ENCODE data around the gene CAMKK1.
A peak's percentile ranks its signal among the peaks of the same experiment; 100 is the strongest.

The CAMKK1 gene

GRCh38 chr17:3893003-3893719 lies at the start of gene CAMKK1:
Gene CAMKK1 (minus strand): TSS chr17:3893053. CDS start chr17:3885687, 7,366 bp downstream.
- DNase-seq, result peak; percentile 49 to 77

- no peak for DNase-seq
Measured at GRCh38 chr17:3940965-3941698, 48.3 kb upstream of the CAMKK1 start.

GRCh38 chr17:3937359-3937758 lies 44.5 kb upstream of the CAMKK1 start:
- DNase-seq, result no peak

DNA sequence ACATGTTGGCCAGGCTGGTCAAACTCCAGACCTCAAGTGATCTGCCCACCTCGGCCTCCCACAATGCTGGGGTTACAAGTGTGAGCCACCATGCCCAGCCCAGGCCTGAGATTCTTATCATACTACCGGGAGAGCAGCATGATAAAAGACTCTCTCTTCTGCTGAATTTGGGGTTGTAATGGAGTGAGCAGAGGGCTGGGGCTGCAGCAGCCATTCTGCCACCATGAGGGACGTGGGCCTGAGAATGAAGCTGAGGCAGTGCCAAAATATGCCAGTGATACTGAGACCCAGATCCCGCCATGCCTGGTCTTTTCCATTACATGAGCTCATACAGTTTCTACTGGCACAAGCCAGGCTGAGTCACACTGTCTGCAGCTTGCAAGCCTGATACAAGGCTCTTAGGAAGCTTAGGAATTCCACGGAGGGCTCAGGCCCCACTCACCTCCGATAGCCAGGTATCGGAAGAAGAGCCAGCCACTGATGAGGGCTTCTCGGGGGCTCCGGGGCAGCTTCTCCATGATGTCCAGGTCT lies 43.0 kb upstream of the CAMKK1 start:
- no peak for DNase-seq

DNA sequence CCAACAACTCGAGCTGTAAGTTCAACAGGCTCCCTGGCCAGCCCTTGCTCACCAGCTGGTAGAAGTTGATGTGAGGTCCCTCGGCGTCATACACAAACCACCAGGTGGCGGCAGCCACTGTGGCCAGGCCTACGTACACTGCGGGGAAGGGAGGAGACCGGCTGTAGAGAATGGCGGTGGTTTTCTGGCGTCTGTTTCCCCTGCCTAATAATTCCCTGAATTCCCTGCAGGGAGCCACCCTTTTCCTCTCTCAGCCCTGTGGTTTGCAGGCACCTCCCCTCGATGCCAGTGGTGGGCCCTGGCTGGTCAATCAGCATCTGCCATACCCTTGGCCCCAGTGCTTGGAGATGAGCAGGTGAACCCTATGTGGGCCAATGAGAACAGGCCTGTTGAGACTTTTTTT lies 42.3 kb upstream of the CAMKK1 start:
- DNase-seq, result peak in 1 of 2 experiments; percentile 30

- DNase-seq, result no peak
Measured at GRCh38 chr17:3929764-3930163, 36.9 kb upstream of the CAMKK1 start.

GRCh38 chr17:3929181-3929580 lies 36.3 kb upstream of the CAMKK1 start:
- no peak for DNase-seq

DNA sequence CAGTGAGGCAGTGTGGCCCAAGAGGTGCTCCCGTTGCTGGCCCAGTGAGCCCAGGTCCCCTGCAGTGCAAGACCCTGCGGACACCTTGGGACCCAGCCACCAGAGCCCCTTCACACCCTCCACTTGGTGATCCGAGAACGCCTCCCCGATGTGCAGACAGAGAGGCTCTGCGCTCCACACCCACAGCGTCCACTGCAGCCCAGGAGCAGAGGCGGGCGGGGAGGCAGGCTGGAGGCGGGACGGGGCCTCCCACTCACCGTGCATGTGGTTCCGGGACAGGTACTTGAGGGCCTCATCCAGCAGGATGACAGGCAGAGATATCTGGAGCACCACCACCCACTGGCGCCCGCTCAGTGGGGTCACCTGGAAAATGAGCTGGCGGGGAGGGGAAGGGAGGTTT lies 35.6 kb upstream of the CAMKK1 start:
- no peak for DNase-seq

DNA sequence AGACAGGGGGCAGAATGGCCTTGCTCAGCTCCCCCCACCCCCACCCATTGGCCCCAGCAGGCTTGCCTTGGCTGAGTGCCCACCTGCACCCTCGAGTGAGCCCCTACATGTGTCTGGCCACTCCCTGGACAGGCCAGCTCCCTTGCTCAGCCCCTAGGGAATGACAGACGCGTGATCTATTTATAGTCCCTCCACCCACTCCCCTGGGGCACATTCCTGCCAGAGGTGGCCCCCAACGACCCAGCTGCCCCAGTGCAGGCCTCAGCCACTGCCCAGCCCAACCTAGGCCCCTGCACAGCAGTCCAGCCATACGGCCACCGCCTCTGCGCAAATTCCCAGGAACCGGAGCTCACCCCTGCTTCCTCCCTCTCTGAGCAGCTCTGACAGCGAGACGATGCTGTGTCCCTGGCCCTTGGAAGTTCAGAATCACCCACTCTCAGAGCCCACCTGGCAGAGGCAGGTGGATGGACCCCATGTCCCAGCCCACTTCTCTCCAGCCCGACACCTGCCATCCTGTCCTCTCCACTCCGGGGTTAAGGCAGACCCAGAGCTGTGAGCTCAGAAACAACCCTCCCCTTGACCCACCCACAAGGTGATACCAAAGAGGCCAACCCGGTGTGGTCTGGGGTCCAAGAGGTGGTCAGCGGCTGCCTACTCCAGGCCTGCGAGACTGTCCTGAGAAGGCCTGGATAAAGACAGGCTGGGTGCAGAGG lies 34.9 kb upstream of the CAMKK1 start:
- no peak for DNase-seq

DNA sequence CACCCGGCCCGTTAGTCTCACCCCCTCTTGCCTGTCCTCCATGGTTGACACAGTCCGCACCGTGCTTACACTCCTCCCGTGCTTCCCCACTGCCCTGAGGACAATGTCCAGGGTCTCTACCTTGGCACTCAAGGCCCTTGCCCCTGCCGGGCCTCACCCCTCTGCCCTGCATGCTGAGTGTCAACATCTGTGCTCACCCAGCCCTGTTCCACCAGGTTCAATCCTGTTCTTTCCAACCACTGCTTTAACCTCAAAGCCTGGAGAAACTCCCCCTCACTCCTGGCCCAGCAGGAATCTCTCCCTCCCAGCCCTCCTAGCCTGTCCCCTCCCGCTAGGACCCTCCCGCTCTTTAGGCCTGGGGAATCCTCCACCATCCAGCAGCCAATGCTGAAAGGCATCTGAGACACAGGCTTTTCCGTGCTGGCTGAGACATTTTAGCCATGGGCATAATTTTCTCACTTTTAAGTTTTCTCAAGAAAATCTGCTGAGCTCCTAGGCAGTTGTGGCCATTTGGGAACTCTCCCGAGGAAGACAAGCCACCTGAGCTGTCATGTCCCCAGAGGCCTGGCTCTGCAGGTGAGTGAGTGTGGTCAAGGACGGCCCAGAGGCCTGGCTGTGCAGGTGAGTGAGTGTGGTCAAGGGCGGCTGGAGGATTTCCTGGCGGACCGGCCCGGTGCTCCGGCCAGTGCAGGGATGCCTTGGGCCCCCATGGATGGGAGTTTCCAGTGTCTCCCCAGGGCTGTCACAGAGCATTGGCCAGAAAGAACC lies 34.2 kb upstream of the CAMKK1 start:
- no peak for DNase-seq

GRCh38 chr17:3925684-3926485 lies 33.0 kb upstream of the CAMKK1 start:
- no peak for DNase-seq

- DNase-seq, result no peak
Measured at GRCh38 chr17:3924512-3925350, 31.9 kb upstream of the CAMKK1 start.

DNA sequence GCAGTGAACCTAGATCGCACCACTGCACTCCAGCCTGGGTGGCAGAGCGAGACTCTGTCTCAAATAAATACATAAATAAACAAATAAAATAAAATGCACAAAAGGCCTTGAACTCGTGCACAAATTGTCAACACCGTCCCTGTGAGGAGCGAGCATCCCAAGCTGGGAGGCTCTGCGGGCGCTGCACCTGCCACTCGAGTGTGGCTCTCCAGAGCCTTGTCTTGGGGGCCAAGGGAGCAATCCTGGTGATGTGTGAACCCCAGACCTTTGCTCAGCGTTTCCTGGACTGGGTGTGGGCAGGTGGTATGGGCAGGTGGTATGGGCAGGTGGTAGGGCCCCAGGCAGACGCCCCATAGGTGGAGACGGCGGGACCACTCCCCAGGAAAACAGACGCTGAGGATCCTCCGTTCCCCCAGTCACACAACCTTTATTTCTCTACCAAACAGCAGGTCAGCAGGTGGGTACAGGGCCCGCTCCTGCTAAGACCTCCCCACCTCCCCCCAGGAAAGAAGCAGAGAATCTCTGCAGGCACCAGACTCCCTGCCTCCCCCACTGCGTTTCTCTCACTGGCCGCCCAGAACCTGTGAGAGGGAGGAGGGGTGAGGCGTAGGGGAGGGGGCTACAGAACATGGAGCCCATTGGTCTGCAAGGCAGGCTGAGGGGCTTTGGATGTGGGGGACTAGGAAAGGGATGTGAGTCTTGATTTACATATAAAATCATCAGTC lies 30.8 kb upstream of the CAMKK1 start:
- DNase-seq, result no peak

DNA sequence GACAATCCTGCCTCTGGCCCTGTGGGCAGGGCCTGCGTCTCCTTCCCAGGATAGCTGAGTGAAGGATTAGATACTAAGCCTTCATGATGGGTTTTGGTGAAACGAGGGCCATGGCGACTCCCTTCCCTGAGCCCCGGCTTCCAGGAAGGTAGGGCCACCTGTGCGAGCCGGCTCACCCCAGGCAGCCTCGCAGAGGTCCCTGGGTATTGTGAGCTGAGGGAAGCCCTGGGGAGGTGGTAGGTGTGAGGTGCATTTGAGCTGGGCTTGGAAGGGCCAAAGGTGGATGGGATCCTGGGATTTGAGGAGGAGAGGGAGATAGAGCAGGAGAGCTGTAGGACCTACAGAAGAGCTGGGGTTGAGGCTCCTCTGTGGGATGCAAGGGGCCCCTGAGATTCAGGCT lies 29.9 kb upstream of the CAMKK1 start:
- DNase-seq, result no peak

DNA sequence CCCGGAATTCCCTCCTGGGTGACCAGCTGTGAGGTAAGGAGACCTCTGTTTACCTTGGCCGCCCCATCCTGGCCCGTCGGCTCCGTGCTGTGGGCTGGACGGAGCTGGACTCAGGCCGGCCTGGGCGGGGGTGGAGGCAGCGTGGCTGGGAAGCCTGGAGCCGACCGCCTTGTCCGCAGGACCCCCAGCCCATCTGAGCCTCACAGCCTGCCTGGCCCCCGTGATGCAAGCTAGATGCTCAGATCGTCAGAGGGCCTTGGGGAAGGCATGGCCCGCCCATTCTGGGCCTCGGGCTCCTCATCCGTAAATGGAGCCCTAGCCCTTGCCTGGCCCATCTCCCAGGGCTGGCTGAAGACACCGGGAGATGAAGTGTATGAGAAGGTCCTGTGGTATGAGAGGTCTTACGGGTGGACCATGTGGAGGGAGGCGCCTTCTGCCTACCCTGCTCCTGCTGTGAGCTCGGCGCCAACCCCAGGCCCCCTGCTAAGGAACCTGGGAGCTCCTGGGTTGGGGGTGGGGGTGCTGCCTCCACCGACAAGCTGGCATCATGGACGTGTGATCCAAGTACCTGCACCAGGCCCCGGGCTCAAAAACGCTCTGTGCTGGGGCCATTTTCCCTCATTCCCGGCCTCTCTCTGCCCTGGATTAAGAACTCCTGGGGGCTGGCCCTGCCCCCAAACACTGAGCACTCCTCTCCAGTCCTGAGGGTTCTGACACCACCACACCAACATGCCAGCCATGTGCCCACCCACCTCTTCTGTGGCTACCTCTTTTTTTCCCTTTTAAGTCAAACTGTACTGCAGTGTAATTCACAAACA lies 28.9 kb upstream of the CAMKK1 start:
- no peak for DNase-seq

GRCh38 chr17:3921006-3921405 lies 28.2 kb upstream of the CAMKK1 start:
- DNase-seq, result no peak

DNA sequence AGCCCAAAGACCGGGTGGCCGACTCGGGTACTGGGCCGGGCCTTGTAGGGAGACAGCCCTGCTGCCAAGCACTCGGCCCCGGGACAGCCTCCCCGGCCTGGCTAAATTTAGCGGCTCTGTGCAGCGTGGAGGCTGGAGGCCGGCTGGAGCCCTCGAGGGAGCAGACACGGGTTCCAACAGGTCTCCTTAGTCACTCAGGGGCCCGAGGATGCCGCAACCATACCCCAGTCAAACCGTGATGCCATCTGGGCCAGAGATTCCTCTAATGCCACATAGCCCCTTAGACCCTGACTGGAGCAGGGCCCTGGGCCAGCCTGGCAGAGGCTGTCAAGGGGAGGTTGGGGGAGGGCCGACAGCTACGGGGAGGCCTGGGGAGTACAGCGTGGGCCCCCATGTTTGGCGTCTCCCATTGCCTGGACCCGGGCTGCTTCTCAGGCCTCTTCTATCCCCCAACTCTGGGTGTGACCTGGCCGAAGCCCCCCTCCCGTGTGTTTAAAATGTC lies 26.3 kb upstream of the CAMKK1 start:
- DNase-seq, result no peak

DNA sequence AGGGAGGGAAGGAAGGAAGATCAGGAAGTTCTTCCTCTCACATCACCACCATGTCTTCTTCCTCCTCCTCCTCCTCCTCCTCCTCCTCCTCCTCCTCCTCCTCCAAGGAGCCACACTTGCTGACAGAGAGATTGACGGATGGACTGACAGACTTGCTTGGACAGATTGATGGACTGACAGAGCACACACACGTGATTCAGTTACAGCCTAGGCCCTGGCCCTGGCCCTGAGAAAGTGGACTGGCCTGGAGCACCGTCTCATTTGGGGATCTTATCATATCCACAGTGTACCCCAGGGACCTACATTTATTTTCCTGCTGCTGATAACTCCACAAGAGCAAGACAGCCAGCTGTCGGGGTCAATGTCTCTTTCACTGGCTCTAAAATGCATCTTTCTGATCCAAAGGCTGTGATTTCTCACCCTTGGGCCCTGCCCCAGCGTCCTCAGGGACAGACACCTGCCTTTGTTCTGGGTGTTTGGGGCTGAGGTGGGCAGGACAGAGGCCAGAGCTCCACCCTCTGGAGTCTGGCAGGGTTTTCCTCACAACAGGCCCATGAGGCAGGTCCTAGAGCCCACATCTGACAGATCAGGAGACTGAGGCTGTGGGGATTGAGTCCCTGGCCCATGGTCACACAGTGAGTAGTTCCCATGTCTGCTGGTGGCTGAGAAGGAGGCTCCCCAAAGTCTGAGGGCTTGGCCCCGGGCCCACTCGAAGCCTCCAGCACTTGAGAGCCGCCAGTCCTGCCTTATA lies 25.7 kb upstream of the CAMKK1 start:
- no peak for DNase-seq
